Hepatocyte (in vitro differentiated cells): Measurements from ENCODE around the gene RPS5.

Source experiments
- EZH2 ChIP-seq: fragments of 200-600 bp; sonication (generic); IDR thresholded peaks from 2 replicates; pipeline ENCODE4 v1.6.1; 2016; ENCODE audit warnings: antibody characterized with exemption, mild to moderate bottlenecking, borderline replicate concordance
- EZH2phosphoT487 ChIP-seq: fragments of 200-600 bp; sonication (generic); IDR thresholded peaks from one replicate; pipeline ENCODE4 v1.6.1; 2018; ENCODE audit warnings: antibody characterized with exemption, mild to moderate bottlenecking, low read depth, moderate library complexity; ENCODE audit not compliant: unreplicated experiment, severe bottlenecking
- TF ChIP-seq, protein P1 (sequence below): fragments of 200-600 bp; sonication (generic); IDR thresholded peaks from 2 replicates; pipeline ENCODE4 v1.5.1; 2016; ENCODE audit warnings: antibody characterized with exemption, mild to moderate bottlenecking; ENCODE audit not compliant: poor library complexity

DNA sequence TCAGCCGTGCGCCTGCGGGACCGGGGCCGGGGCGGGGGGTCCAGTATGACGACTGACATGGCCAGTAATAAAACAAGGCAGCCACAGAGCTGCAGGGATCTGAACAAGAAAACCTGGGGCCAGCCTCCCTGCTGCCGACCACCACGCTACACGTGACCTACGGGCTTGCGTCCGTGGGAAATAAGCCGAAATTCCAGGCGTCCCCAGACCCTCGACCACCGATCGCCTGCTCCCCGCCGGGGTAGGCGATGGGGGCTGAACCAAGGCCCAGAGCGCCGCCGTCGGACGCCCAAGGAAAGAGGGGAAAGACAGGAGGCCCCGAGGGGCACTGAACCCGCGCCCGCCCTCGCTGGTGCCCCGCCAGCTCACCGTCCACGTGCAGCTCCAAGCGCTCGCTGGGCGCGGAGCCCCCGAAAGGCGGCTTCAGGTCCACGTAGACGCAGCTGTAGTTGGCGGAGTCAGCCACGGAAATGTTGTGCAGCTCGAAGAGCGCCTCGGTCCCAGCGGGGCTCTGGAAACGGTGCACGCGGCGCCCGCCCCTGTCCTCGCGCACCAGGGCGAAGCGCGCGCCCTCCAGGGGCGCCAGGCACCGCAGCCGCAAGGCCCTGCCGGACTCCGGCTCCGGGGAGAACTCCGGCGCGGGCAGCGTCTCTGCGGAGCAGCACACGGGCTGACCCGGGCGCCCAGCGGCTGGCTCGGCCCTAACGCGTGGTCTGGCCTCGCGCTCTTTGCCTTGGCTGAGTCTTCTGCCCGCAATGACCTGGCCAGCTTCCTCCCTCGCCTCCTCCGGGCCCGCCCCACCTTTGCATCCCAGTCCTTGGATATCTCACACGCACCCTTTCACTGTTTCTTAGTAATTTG, 36.8 kb upstream of the RPS5 start:
- TF ChIP-seq, protein P1, sequence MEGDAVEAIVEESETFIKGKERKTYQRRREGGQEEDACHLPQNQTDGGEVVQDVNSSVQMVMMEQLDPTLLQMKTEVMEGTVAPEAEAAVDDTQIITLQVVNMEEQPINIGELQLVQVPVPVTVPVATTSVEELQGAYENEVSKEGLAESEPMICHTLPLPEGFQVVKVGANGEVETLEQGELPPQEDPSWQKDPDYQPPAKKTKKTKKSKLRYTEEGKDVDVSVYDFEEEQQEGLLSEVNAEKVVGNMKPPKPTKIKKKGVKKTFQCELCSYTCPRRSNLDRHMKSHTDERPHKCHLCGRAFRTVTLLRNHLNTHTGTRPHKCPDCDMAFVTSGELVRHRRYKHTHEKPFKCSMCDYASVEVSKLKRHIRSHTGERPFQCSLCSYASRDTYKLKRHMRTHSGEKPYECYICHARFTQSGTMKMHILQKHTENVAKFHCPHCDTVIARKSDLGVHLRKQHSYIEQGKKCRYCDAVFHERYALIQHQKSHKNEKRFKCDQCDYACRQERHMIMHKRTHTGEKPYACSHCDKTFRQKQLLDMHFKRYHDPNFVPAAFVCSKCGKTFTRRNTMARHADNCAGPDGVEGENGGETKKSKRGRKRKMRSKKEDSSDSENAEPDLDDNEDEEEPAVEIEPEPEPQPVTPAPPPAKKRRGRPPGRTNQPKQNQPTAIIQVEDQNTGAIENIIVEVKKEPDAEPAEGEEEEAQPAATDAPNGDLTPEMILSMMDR, result no peak
- no peak for TF ChIP-seq EZH2
- no peak for TF ChIP-seq EZH2phosphoT487
